Prostate gland (tissue), 2 donors: ENCODE data around the gene SUSD3. TPM values are rescaled to one million over a fixed set of nuclear protein-coding genes. Genes with fewer than 3 reads are reported as not detected.

Source experiments
- DNase-seq: peaks from one replicate; pipeline ENCODE4 v3.0.0-alpha.2; 2019; ENCODE audit warnings: low spot score
- H3K27ac ChIP-seq, 2 donors: fragments of 200-600 bp; sonication (generic); 2 replicates each; pipeline ENCODE4 v1.5.1; 2017 to 2019
- H3K27me3 ChIP-seq: fragments of 200-600 bp; sonication (generic); replicated peaks from 2 replicates; pipeline ENCODE4 v1.5.1; 2019; ENCODE audit not compliant: insufficient read depth
- H3K36me3 ChIP-seq, 2 donors: fragments of 200-600 bp; sonication (generic); 1 replicate in 1 of 2; 2 replicates in 1 of 2; pipeline versions ENCODE4 v1.5.1 to v1.8.1; 2017 to 2019
- H3K4me1 ChIP-seq: fragments of 200-600 bp; sonication (generic); replicated peaks from 2 replicates; pipeline ENCODE4 v1.5.1; 2019
- H3K4me3 ChIP-seq, 2 donors: fragments of 200-600 bp; sonication (generic); 2 replicates each; pipeline ENCODE4 v1.5.1; 2017 to 2019
- H3K9me3 ChIP-seq: fragments of 200-600 bp; sonication (generic); 2 replicates; pipeline ENCODE4 v1.5.1; 2017
- CTCF ChIP-seq, 4 experiments: fragments of 200-600 bp in 2 of 4; fragments of 450-650 bp in 2 of 4; sonication (generic) in 2 of 4; IDR thresholded peaks; 1 replicate in 3 of 4; 2 replicates in 1 of 4; pipeline ENCODE4 v1.5.1; 2016 to 2019; ENCODE audit warnings: antibody characterized with exemption in 4 of 4, mild to moderate bottlenecking in 2 of 4, moderate library complexity in 2 of 4
- POLR2A ChIP-seq: fragments of 450-650 bp; IDR thresholded peaks from one replicate; pipeline ENCODE4 v1.6.1; 2016; ENCODE audit warnings: antibody characterized with exemption, mild to moderate bottlenecking
- POLR2AphosphoS5 ChIP-seq: sonication (generic); formaldehyde crosslinking; IDR thresholded peaks from one replicate; pipeline ENCODE4 v1.6.1; 2017; ENCODE audit warnings: antibody characterized with exemption
- WGBS: methylation state at CpG from one replicate; pipeline ENCODE4 v1.1.5; 2018; 5-methylcytosine and 5-hydroxymethylcytosine counted together
- intact Hi-C: fragments of 100-400 bp; cut with DNase I; formaldehyde crosslinking; loops from one replicate; pipeline ENCODE4 v1.14.2; 2022
- total RNA-seq, 2 donors: library from RNA; depleted of rRNA; stranded (reverse); fragments of >200 nt; gene quantifications; one replicate each; pipeline ENCODE4 v1.1.0, GENCODE V29; 2016

SUSD3 gene
- total RNA-seq, 2 donors from 2014 or later: 2.2 to 471 TPM

GRCh38 chr9:93121316-93122241, 63.1 kb downstream of the SUSD3 start:
- no peaks in the 10 kb centered on the region for H3K27me3 ChIP-seq
- no peak overlapping the region for H3K27ac ChIP-seq
- H3K9me3 ChIP-seq: no peaks in the 10 kb centered on the region
- no peaks in the 10 kb centered on the region for H3K36me3 ChIP-seq
- 87% methylated on average over 20 of the region's 20 CpGs for WGBS
- H3K4me1 ChIP-seq: peaks cover 3% of the 10 kb centered on the region
- DNase-seq: no peak
- no peak overlapping the region for H3K4me3 ChIP-seq
- intact Hi-C loops: no loop called here
- TF ChIP-seq POLR2AphosphoS5: no peak
- TF ChIP-seq CTCF (IDR thresholded peaks at IDR 0.05): no peak
- no peak for TF ChIP-seq POLR2A

GRCh38 chr9:93122721-93123221, 64.3 kb downstream of the SUSD3 start:
- Histone ChIP-seq H3K36me3 (no peaks in the 10 kb centered on the region), H3K4me1 (peaks cover 12% of the 10 kb centered on the region), H3K27me3 (no peaks in the 10 kb centered on the region), H3K27ac (no peak overlapping the region), H3K9me3 (no peaks in the 10 kb centered on the region), H3K4me3 (no peak overlapping the region)
- intact Hi-C loops: no loop called here
- TF ChIP-seq POLR2AphosphoS5: no peak
- no peak for TF ChIP-seq POLR2A
- TF ChIP-seq CTCF (IDR thresholded peaks at IDR 0.05): no peak
- WGBS: 88% methylated on average over 14 of the region's 14 CpGs
- DNase-seq: no peak

GRCh38 chr9:93123561-93124283, 65.2 kb downstream of the SUSD3 start:
- Histone ChIP-seq H3K36me3 (no peaks in the 10 kb centered on the region), H3K27me3 (no peaks in the 10 kb centered on the region), H3K9me3 (no peaks in the 10 kb centered on the region), H3K4me1 (peaks cover 12% of the 10 kb centered on the region), H3K27ac (no peak overlapping the region), H3K4me3 (no peak overlapping the region)
- TF ChIP-seq POLR2A: no peak
- no peak for DNase-seq
- intact Hi-C loops: no loop called here
- WGBS: 91% methylated on average over 14 of the region's 14 CpGs

- no peak overlapping the region for H3K4me3 ChIP-seq
- peaks cover 12% of the 10 kb centered on the region for H3K4me1 ChIP-seq
Observed at GRCh38 chr9:93124793-93125192, 66.3 kb downstream of the SUSD3 start.

More at GRCh38 chr9:93124793-93125192, 66.3 kb downstream of the SUSD3 start:
- no peak for DNase-seq
- no peak overlapping the region for H3K27ac ChIP-seq
- WGBS: 89% methylated on average over 12 of the region's 16 CpGs
- TF ChIP-seq CTCF (IDR thresholded peaks at IDR 0.05): no peak
- no peak for TF ChIP-seq POLR2A
- TF ChIP-seq POLR2AphosphoS5: no peak
- no peaks in the 10 kb centered on the region for H3K9me3 ChIP-seq
- intact Hi-C loops: no loop called here
- no peaks in the 10 kb centered on the region for H3K36me3 ChIP-seq
- H3K27me3 ChIP-seq: no peaks in the 10 kb centered on the region
